Vagina (tissue), 2 donors: ENCODE measurements around the gene FHIT. TPM values are rescaled to one million over a fixed set of nuclear protein-coding genes. Genes with fewer than 3 reads are reported as not detected.

Experiments
- DNase-seq, 2 donors: peaks; one replicate each; pipeline ENCODE4 v3.0.0-alpha.2; 2017; ENCODE audit errors: extremely low spot score in 2 of 2
- H3K27ac ChIP-seq: fragments of 200-600 bp; sonication (generic); one replicate; pipeline ENCODE4 v1.5.1; 2019
- H3K27me3 ChIP-seq: fragments of 200-600 bp; sonication (generic); one replicate; pipeline ENCODE4 v1.5.1; 2019
- H3K36me3 ChIP-seq, 2 donors: fragments of 200-600 bp; sonication (generic); one replicate each; pipeline ENCODE4 v1.5.1; 2017 to 2019
- H3K4me1 ChIP-seq: fragments of 200-600 bp; sonication (generic); one replicate; pipeline ENCODE4 v1.5.1; 2019
- H3K4me3 ChIP-seq, 2 donors: fragments of 200-600 bp; sonication (generic); 1 replicate in 1 of 2; 2 replicates in 1 of 2; pipeline ENCODE4 v1.5.1; 2016 to 2019
- H3K9me3 ChIP-seq: fragments of 200-600 bp; sonication (generic); one replicate; pipeline ENCODE4 v1.5.1; 2019
- CTCF ChIP-seq, 3 experiments: fragments of 450-650 bp in 2 of 3; fragments of 200-600 bp in 1 of 3; sonication (generic) in 1 of 3; IDR thresholded peaks; one replicate each; pipeline ENCODE4 v1.5.1; 2017 to 2019; ENCODE audit warnings: antibody characterized with exemption in 3 of 3, mild to moderate bottlenecking in 2 of 3, moderate library complexity in 2 of 3
- POLR2A ChIP-seq, 2 donors: fragments of 450-650 bp; IDR thresholded peaks; one replicate each; pipeline ENCODE4 v1.6.1; 2017; ENCODE audit warnings: antibody characterized with exemption in 2 of 2, mild to moderate bottlenecking in 2 of 2, moderate library complexity in 2 of 2
- POLR2AphosphoS5 ChIP-seq, 2 donors: sonication (generic); formaldehyde crosslinking; IDR thresholded peaks; one replicate each; pipeline ENCODE4 v1.9.0; 2017; ENCODE audit warnings: antibody characterized with exemption in 2 of 2, mild to moderate bottlenecking in 2 of 2, low read depth in 1 of 2; ENCODE audit not compliant: insufficient read depth in 1 of 2
- intact Hi-C: fragments of 100-400 bp; cut with DNase I; formaldehyde crosslinking; loops from one replicate; pipeline ENCODE4 v1.15.1; 2023
- total RNA-seq: library from RNA; depleted of rRNA; stranded (reverse); fragments of >200 nt; gene quantifications from one replicate; pipeline ENCODE4 v1.2.3, GENCODE V29; 2016

The FHIT gene
- total RNA-seq, 1 donor from 2014 or later = 7.9 TPM

GRCh38 chr3:60952055-60952454 lies 299.2 kb downstream of the FHIT start:
- Histone ChIP-seq H3K27me3 (no peaks in the 10 kb centered on the region), H3K9me3 (no peaks in the 10 kb centered on the region), H3K4me3 (no peak overlapping the region), H3K27ac (no peak overlapping the region), H3K4me1 (peaks cover 15% of the 10 kb centered on the region), H3K36me3 (no peaks in the 10 kb centered on the region)
- intact Hi-C loops = no loop called here
- DNase-seq = no peak
- no peak for TF ChIP-seq CTCF (IDR thresholded peaks at IDR 0.05)
- no peak for TF ChIP-seq POLR2A (IDR thresholded peaks at IDR 0.05)
- no peak for TF ChIP-seq POLR2AphosphoS5 (IDR thresholded peaks at IDR 0.05; ENCODE audit: insufficient read depth in 1 of 2, low read depth in 1 of 2)

DNA sequence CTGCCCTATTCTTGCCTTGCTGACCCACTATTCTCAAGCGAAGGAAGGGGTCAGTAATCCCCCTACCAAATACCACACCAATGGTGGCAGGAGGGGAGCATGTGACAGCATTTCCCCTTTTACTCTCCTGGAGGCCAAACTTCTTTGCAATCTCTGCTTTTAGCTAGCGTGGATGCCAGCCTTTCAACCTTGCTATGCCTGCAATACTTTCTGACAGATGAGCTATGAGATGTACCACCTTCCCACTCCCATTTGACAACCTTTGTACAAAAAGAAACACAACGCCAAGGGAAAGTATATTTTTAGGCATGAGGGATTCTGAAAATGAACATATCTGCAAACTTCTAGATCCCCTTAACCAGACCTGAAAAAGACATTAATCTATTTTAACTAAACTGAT lies 302.1 kb downstream of the FHIT start:
- TF ChIP-seq CTCF (IDR thresholded peaks at IDR 0.05) (no peak), POLR2A (IDR thresholded peaks at IDR 0.05) (no peak), POLR2AphosphoS5 (IDR thresholded peaks at IDR 0.05; ENCODE audit: insufficient read depth in 1 of 2, low read depth in 1 of 2) (no peak)
- Histone ChIP-seq H3K9me3 (no peaks in the 10 kb centered on the region), H3K4me1 (peaks cover 13% of the 10 kb centered on the region), H3K27me3 (no peaks in the 10 kb centered on the region), H3K4me3 (no peak overlapping the region), H3K36me3 (no peaks in the 10 kb centered on the region), H3K27ac (no peak overlapping the region)
- intact Hi-C loops = no loop called here
- DNase-seq = no peak

GRCh38 chr3:60948488-60948887 lies 302.8 kb downstream of the FHIT start:
- Histone ChIP-seq H3K9me3 (no peaks in the 10 kb centered on the region), H3K27ac (no peak overlapping the region), H3K4me1 (peaks cover 7% of the 10 kb centered on the region), H3K27me3 (no peaks in the 10 kb centered on the region), H3K4me3 (no peak overlapping the region), H3K36me3 (no peaks in the 10 kb centered on the region)
- intact Hi-C loops = no loop called here
- TF ChIP-seq POLR2AphosphoS5 (IDR thresholded peaks at IDR 0.05; ENCODE audit: insufficient read depth in 1 of 2, low read depth in 1 of 2) (no peak), POLR2A (IDR thresholded peaks at IDR 0.05) (no peak), CTCF (IDR thresholded peaks at IDR 0.05) (no peak)
- no peak for DNase-seq

DNA sequence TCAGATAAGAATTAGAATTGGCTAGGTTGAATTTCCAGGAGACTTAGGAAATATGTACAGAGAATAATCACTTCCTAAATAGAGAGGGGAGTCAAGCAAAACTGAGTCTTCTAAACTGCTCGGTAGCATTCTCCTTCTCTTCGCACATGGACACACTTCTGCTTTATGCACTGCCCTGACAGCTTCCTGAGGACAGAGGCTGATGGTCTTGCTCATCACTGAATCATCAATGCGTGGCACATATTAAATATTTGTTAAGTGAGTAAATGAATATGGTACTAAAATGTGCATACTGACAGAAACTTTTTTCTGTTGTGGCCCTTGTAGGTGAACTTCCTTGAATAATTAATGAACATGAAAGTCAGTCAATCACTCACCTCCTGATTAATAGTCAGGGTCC lies 315.5 kb downstream of the FHIT start:
- no peaks in the 10 kb centered on the region for H3K9me3 ChIP-seq
- TF ChIP-seq CTCF (IDR thresholded peaks at IDR 0.05) = no peak
- TF ChIP-seq POLR2A (IDR thresholded peaks at IDR 0.05) = no peak
- TF ChIP-seq POLR2AphosphoS5 (IDR thresholded peaks at IDR 0.05; ENCODE audit: insufficient read depth in 1 of 2, low read depth in 1 of 2) = no peak
- no peaks in the 10 kb centered on the region for H3K4me1 ChIP-seq
- no peaks in the 10 kb centered on the region for H3K27me3 ChIP-seq
- intact Hi-C loops = no loop called here
- no peak overlapping the region for H3K27ac ChIP-seq
- no peak overlapping the region for H3K4me3 ChIP-seq
- no peak for DNase-seq
- no peaks in the 10 kb centered on the region for H3K36me3 ChIP-seq

- Histone ChIP-seq H3K27me3 (no peaks in the 10 kb centered on the region), H3K27ac (no peak overlapping the region), H3K9me3 (no peaks in the 10 kb centered on the region), H3K36me3 (no peaks in the 10 kb centered on the region), H3K4me3 (no peak overlapping the region), H3K4me1 (no peaks in the 10 kb centered on the region)
- intact Hi-C loops = no loop called here
- no peak for TF ChIP-seq CTCF (IDR thresholded peaks at IDR 0.05)
- no peak for TF ChIP-seq POLR2A (IDR thresholded peaks at IDR 0.05)
- no peak for TF ChIP-seq POLR2AphosphoS5 (IDR thresholded peaks at IDR 0.05; ENCODE audit: insufficient read depth in 1 of 2, low read depth in 1 of 2)
- DNase-seq = no peak
Observed at GRCh38 chr3:60933824-60934223, 317.4 kb downstream of the FHIT start.
